ENCODE measurements around the gene SCARB1.

- TF ChIP-seq CTCF (IDR thresholded peaks at IDR 0.05; ENCODE audit: low read depth, low read length, poor library complexity, severe bottlenecking): no peak
- no peak for TF ChIP-seq EZH2phosphoT487 (IDR thresholded peaks at IDR 0.05; ENCODE audit: borderline replicate concordance, low read length)
These were observed 44.1 kb downstream of the SCARB1 start for GRCh38 chr12:124819525-124819924.
